ENCODE data around the gene LRRC8D.
"Not testable (repeated sequence)": the region's sequence is repeated elsewhere in the genome, so short reads cannot be mapped to it uniquely, and the experiment has no call there.

LRRC8D gene

DNA sequence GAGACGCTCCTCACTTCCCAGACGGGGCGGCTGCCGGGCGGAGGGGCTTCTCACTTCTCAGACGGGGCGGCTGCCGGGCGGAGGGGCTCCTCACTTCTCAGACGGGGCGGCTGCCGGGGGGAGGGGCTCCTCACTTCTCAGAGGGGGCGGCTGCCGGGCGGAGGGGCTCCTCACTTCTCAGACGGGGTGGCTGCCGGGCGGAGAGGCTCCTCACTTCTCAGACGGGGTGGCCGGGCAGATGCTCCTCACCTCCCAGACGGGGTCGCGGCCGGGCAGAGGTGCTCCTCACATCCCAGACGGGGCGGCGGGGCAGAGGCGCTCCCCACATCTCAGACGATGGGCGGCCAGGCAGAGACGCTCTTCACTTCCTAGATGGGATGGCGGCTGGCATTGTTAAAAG, 23.0 kb upstream of the LRRC8D start:
- H3K18ac ChIP-seq (ENCODE audit: low read length); H3K27me3 ChIP-seq (ENCODE audit: control insufficient read depth in 3 of 3, insufficient read depth in 3 of 3, low read depth in 1 of 3, low read length in 3 of 3); H3K9me3 ChIP-seq (replicated peaks in 1 of 2; ENCODE audit: control insufficient read depth in 2 of 2, insufficient read depth in 1 of 2, low read depth in 1 of 2, low read length in 2 of 2); H3K27ac ChIP-seq (replicated peaks; ENCODE audit: low read length); H2BK120ac ChIP-seq (ENCODE audit: low read depth, low read length); H3K36me3 ChIP-seq (replicated peaks in 1 of 2; ENCODE audit: control insufficient read depth in 2 of 2, insufficient read depth in 2 of 2, low read length in 2 of 2); H2BK5ac ChIP-seq (ENCODE audit: low read length); H3K9ac ChIP-seq (ENCODE audit: low read depth, low read length, poor library complexity); H3K4ac ChIP-seq (ENCODE audit: low read length); H3K4me2 ChIP-seq (ENCODE audit: insufficient read depth, low read length, poor library complexity, severe bottlenecking); H3K23ac ChIP-seq (ENCODE audit: low read depth, low read length, poor library complexity); H2BK15ac ChIP-seq (ENCODE audit: low read length); H2AFZ ChIP-seq (ENCODE audit: low read length); H3K14ac ChIP-seq (ENCODE audit: low read length); H4K8ac ChIP-seq (ENCODE audit: low read depth, low read length); H2BK12ac ChIP-seq (ENCODE audit: low read length); DNase-seq (ENCODE audit: low spot score); H3K4me3 ChIP-seq (ENCODE audit: low read length in 2 of 2); H3K79me1 ChIP-seq (ENCODE audit: low read depth, low read length); H4K91ac ChIP-seq (ENCODE audit: low read depth, low read length, poor library complexity); H2AK5ac ChIP-seq (ENCODE audit: low read depth, low read length): not testable (repeated sequence)
- WGBS, 2 donors (ENCODE audit: extremely low coverage in 2 of 2, insufficient read length in 2 of 2, insufficient replicate concordance in 1 of 2) = no CpG with 5 or more reads among the region's 32 CpGs
- H3K4me1 ChIP-seq (ENCODE audit: control insufficient read depth in 2 of 2, insufficient read depth in 1 of 2, low read depth in 1 of 2, low read length in 2 of 2) = peaks cover 7 to 17% of the 10 kb centered on the region in 2 donors

DNA sequence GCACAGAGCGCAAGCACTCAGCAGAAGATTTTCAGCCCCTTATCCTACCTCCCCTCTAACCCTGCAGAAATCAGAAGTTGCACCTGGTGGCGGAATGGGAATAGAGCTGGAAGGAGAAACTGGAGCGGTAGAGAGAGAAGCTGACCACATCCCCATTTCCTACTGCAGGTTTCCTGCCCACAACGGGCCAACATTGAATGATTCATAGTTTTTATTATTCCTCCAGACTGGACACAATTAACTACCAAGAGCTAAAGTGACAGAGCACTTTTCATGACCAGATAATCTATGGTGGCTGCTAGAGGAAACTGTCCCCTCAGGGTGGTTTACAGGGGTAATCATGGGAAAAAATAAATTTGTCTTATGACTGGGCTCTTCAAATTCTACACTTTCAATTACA, 21.3 kb upstream of the LRRC8D start:
- DNase-seq (ENCODE audit: low spot score) = no peak
- Histone ChIP-seq H3K23ac (ENCODE audit: low read depth, low read length, poor library complexity) (no peak overlapping the region), H2BK12ac (ENCODE audit: low read length) (no peak overlapping the region), H3K9me3 (replicated peaks in 1 of 2; ENCODE audit: control insufficient read depth in 2 of 2, insufficient read depth in 1 of 2, low read depth in 1 of 2, low read length in 2 of 2) (no peaks in the 10 kb centered on the region), H3K14ac (ENCODE audit: low read length) (peak overlapping the region; percentile 3), H3K18ac (ENCODE audit: low read length) (no peak overlapping the region), H3K4me1 (ENCODE audit: control insufficient read depth in 2 of 2, insufficient read depth in 1 of 2, low read depth in 1 of 2, low read length in 2 of 2) (peaks cover 7 to 17% of the 10 kb centered on the region in 2 donors), H2AK5ac (ENCODE audit: low read depth, low read length) (peak overlapping the region; percentile 84), H3K27ac (replicated peaks; ENCODE audit: low read length) (no peak overlapping the region), H2BK5ac (ENCODE audit: low read length) (no peak overlapping the region), H3K4me2 (ENCODE audit: insufficient read depth, low read length, poor library complexity, severe bottlenecking) (no peak overlapping the region), H3K27me3 (ENCODE audit: control insufficient read depth in 3 of 3, insufficient read depth in 3 of 3, low read depth in 1 of 3, low read length in 3 of 3) (no peaks in the 10 kb centered on the region), H3K4ac (ENCODE audit: low read length) (no peak overlapping the region), H2BK120ac (ENCODE audit: low read depth, low read length) (no peak overlapping the region), H4K91ac (ENCODE audit: low read depth, low read length, poor library complexity) (no peak overlapping the region), H3K79me1 (ENCODE audit: low read depth, low read length) (no peaks in the 10 kb centered on the region), H3K9ac (ENCODE audit: low read depth, low read length, poor library complexity) (no peak overlapping the region), H3K4me3 (ENCODE audit: low read length in 2 of 2) (no peak overlapping the region), H2AFZ (ENCODE audit: low read length) (no peak overlapping the region), H3K36me3 (replicated peaks in 1 of 2; ENCODE audit: control insufficient read depth in 2 of 2, insufficient read depth in 2 of 2, low read length in 2 of 2) (no peaks in the 10 kb centered on the region), H2BK15ac (ENCODE audit: low read length) (no peak overlapping the region), H4K8ac (ENCODE audit: low read depth, low read length) (no peak overlapping the region)
- WGBS, 2 donors (ENCODE audit: extremely low coverage in 2 of 2, insufficient read length in 2 of 2, insufficient replicate concordance in 1 of 2) = no CpG with 5 or more reads among the region's 4 CpGs

DNA sequence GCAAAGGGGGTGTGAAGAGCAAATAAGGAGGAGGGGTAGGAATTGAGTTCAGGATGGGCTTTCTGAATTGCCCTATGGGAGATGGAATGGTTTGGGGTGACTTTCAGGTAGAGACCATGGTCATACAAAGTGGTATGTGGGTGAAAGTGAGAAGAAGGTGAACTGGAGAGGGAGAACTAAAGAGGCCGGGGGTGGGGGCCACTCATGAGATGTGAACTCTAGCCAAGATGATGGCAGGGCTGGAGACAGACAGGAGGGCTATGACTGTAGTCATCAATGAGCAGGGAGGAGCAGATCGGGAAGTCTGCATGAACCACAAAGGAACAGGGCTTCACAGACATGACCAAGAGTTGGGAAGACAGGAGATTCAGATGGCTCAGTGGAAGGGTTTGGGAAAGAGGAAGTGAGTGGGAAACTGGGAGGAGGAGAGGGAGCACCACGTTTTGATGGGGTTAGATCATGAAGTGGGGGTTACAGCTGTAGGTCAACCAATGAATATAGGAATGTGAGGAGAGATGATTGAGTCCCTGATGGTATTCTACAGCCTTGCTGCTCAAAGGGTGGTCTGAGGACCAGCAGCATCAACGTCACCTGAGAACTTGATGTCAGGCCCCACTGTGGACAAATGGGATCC, 20.7 kb upstream of the LRRC8D start:
- WGBS, 2 donors (ENCODE audit: extremely low coverage in 2 of 2, insufficient read length in 2 of 2, insufficient replicate concordance in 1 of 2) = no CpG with 5 or more reads among the region's 4 CpGs
- no peak overlapping the region for H3K4ac ChIP-seq (ENCODE audit: low read length)

GRCh38 chr1:89800718-89801117, 20.1 kb upstream of the LRRC8D start:
- Histone ChIP-seq H3K23ac (ENCODE audit: low read depth, low read length, poor library complexity) (no peak overlapping the region), H3K27ac (replicated peaks; ENCODE audit: low read length) (no peak overlapping the region), H2AFZ (ENCODE audit: low read length) (no peak overlapping the region), H2BK12ac (ENCODE audit: low read length) (no peak overlapping the region), H3K9me3 (replicated peaks in 1 of 2; ENCODE audit: control insufficient read depth in 2 of 2, insufficient read depth in 1 of 2, low read depth in 1 of 2, low read length in 2 of 2) (no peaks in the 10 kb centered on the region), H2BK5ac (ENCODE audit: low read length) (no peak overlapping the region), H3K14ac (ENCODE audit: low read length) (no peak overlapping the region), H3K18ac (ENCODE audit: low read length) (no peak overlapping the region), H2BK15ac (ENCODE audit: low read length) (no peak overlapping the region), H4K91ac (ENCODE audit: low read depth, low read length, poor library complexity) (no peak overlapping the region), H3K4me1 (ENCODE audit: control insufficient read depth in 2 of 2, insufficient read depth in 1 of 2, low read depth in 1 of 2, low read length in 2 of 2) (peaks cover 7 to 17% of the 10 kb centered on the region in 2 donors), H2AK5ac (ENCODE audit: low read depth, low read length) (no peak overlapping the region), H3K79me1 (ENCODE audit: low read depth, low read length) (no peaks in the 10 kb centered on the region), H2BK120ac (ENCODE audit: low read depth, low read length) (no peak overlapping the region), H4K8ac (ENCODE audit: low read depth, low read length) (no peak overlapping the region), H3K36me3 (replicated peaks in 1 of 2; ENCODE audit: control insufficient read depth in 2 of 2, insufficient read depth in 2 of 2, low read length in 2 of 2) (no peaks in the 10 kb centered on the region), H3K4ac (ENCODE audit: low read length) (no peak overlapping the region), H3K9ac (ENCODE audit: low read depth, low read length, poor library complexity) (no peak overlapping the region), H3K4me2 (ENCODE audit: insufficient read depth, low read length, poor library complexity, severe bottlenecking) (no peak overlapping the region), H3K27me3 (ENCODE audit: control insufficient read depth in 3 of 3, insufficient read depth in 3 of 3, low read depth in 1 of 3, low read length in 3 of 3) (no peaks in the 10 kb centered on the region), H3K4me3 (ENCODE audit: low read length in 2 of 2) (no peak overlapping the region)
- no CpG with 5 or more reads among the region's 7 CpGs for WGBS, 2 donors (ENCODE audit: extremely low coverage in 2 of 2, insufficient read length in 2 of 2, insufficient replicate concordance in 1 of 2)
- no peak for DNase-seq (ENCODE audit: low spot score)

More for the DNA sequence above, 20.7 kb upstream of the LRRC8D start:
- Histone ChIP-seq H3K4me3 (ENCODE audit: low read length in 2 of 2) (no peak overlapping the region), H4K8ac (ENCODE audit: low read depth, low read length) (no peak overlapping the region), H3K23ac (ENCODE audit: low read depth, low read length, poor library complexity) (no peak overlapping the region), H3K79me1 (ENCODE audit: low read depth, low read length) (no peaks in the 10 kb centered on the region), H2AFZ (ENCODE audit: low read length) (no peak overlapping the region), H2BK120ac (ENCODE audit: low read depth, low read length) (no peak overlapping the region), H3K27ac (replicated peaks; ENCODE audit: low read length) (no peak overlapping the region), H2AK5ac (ENCODE audit: low read depth, low read length) (peak overlapping the region; percentile 84), H3K4me2 (ENCODE audit: insufficient read depth, low read length, poor library complexity, severe bottlenecking) (no peak overlapping the region), H3K36me3 (replicated peaks in 1 of 2; ENCODE audit: control insufficient read depth in 2 of 2, insufficient read depth in 2 of 2, low read length in 2 of 2) (no peaks in the 10 kb centered on the region), H3K18ac (ENCODE audit: low read length) (peak overlapping the region; percentile 73), H3K4me1 (ENCODE audit: control insufficient read depth in 2 of 2, insufficient read depth in 1 of 2, low read depth in 1 of 2, low read length in 2 of 2) (peaks cover 7 to 17% of the 10 kb centered on the region in 2 donors), H2BK12ac (ENCODE audit: low read length) (no peak overlapping the region), H2BK5ac (ENCODE audit: low read length) (no peak overlapping the region), H3K27me3 (ENCODE audit: control insufficient read depth in 3 of 3, insufficient read depth in 3 of 3, low read depth in 1 of 3, low read length in 3 of 3) (no peaks in the 10 kb centered on the region), H3K9ac (ENCODE audit: low read depth, low read length, poor library complexity) (no peak overlapping the region), H3K9me3 (replicated peaks in 1 of 2; ENCODE audit: control insufficient read depth in 2 of 2, insufficient read depth in 1 of 2, low read depth in 1 of 2, low read length in 2 of 2) (no peaks in the 10 kb centered on the region), H2BK15ac (ENCODE audit: low read length) (no peak overlapping the region), H4K91ac (ENCODE audit: low read depth, low read length, poor library complexity) (no peak overlapping the region), H3K14ac (ENCODE audit: low read length) (no peak overlapping the region)
- no peak for DNase-seq (ENCODE audit: low spot score)
